Brain microvascular endothelial cell (primary cell): ENCODE data around the gene SHROOM1.
A peak's percentile ranks its signal among the peaks of the same experiment; 100 is the strongest.

Experiments used
- DNase-seq: peaks from one replicate; pipeline ENCODE4 v3.0.0-alpha.2; 2020
- H3K27ac ChIP-seq: fragments of 250-450 bp; sonication (Bioruptor Pico); 2 replicates; pipeline ENCODE4 v1.5.1; 2020; ENCODE audit warnings: mild to moderate bottlenecking, moderate library complexity
- H3K27me3 ChIP-seq: fragments of 250-450 bp; sonication (Bioruptor Pico); replicated peaks from 2 replicates; pipeline ENCODE4 v1.5.1; 2020; ENCODE audit warnings: mild to moderate bottlenecking
- H3K36me3 ChIP-seq: fragments of 250-450 bp; sonication (Bioruptor Pico); replicated peaks from 2 replicates; pipeline ENCODE4 v1.5.1; 2020; ENCODE audit warnings: mild to moderate bottlenecking
- H3K4me3 ChIP-seq: 2 replicates; pipeline ENCODE4 v1.5.1; 2011; ENCODE audit warnings: low read depth, mild to moderate bottlenecking, control low read depth, low read length, moderate library complexity
- CTCF ChIP-seq: IDR thresholded peaks from 2 replicates; pipeline ENCODE4 v1.5.1; 2011; ENCODE audit warnings: low read depth, mild to moderate bottlenecking, moderate library complexity, low read length, control low read depth, inconsistent platforms; ENCODE audit errors: missing control alignments
- in situ Hi-C: cut with HindIII; loops from 2 replicates; pipeline ENCODE4 v1.10.0; 2017; ENCODE audit warnings: low sequenced_read_pairs, low pct_ligation_motif_present

SHROOM1 gene

GRCh38 chr5:132831095-132831860 lies 831 bp upstream of the SHROOM1 start:
- Histone ChIP-seq H3K36me3 (no peaks in the 10 kb centered on the region), H3K4me3 (peak overlapping the region; percentile 61), H3K27me3 (no peaks in the 10 kb centered on the region), H3K27ac (no peak overlapping the region)
- no peak for TF ChIP-seq CTCF
- in situ Hi-C loops = no loop called here
- DNase-seq = no peak

- in situ Hi-C loops = no loop called here
- peak; percentile 77 for TF ChIP-seq CTCF
- no peak overlapping the region for H3K27ac ChIP-seq
- no peaks in the 10 kb centered on the region for H3K36me3 ChIP-seq
- peak; percentile 43 for DNase-seq
- no peaks in the 10 kb centered on the region for H3K27me3 ChIP-seq
- H3K4me3 ChIP-seq = peak overlapping the region; percentile 61
These were observed 558 bp downstream of the SHROOM1 start for GRCh38 chr5:132829742-132830435.

- no peak overlapping the region for H3K4me3 ChIP-seq
- no peak for TF ChIP-seq CTCF
- DNase-seq = no peak
- no peaks in the 10 kb centered on the region for H3K27me3 ChIP-seq
- in situ Hi-C loops = no loop called here
- no peak overlapping the region for H3K27ac ChIP-seq
- H3K36me3 ChIP-seq = no peaks in the 10 kb centered on the region
These were observed 1.5 kb downstream of the SHROOM1 start for GRCh38 chr5:132828846-132829494.

- DNase-seq = no peak
- no peaks in the 10 kb centered on the region for H3K27me3 ChIP-seq
- H3K36me3 ChIP-seq = no peaks in the 10 kb centered on the region
- TF ChIP-seq CTCF = no peak
- in situ Hi-C loops = no loop called here
- no peak overlapping the region for H3K4me3 ChIP-seq
- no peak overlapping the region for H3K27ac ChIP-seq
These were observed 2.3 kb downstream of the SHROOM1 start for GRCh38 chr5:132827943-132828673.

- no peak for TF ChIP-seq CTCF
- DNase-seq = no peak
- in situ Hi-C loops = no loop called here
- H3K27me3 ChIP-seq = no peaks in the 10 kb centered on the region
- H3K27ac ChIP-seq = no peak overlapping the region
- no peaks in the 10 kb centered on the region for H3K36me3 ChIP-seq
- H3K4me3 ChIP-seq = no peak overlapping the region
These were observed 3.9 kb downstream of the SHROOM1 start for GRCh38 chr5:132826424-132827082.
